Upper lobe of left lung (tissue), 4 donors: ENCODE results near the gene CCDC167.

Experiments used
- CTCF ChIP-seq, 6 experiments: fragments of 450-650 bp in 4 of 6; fragments of 200-600 bp in 2 of 6; sonication (generic) in 2 of 6; IDR thresholded peaks; one replicate each; pipeline ENCODE4 v1.5.1; 2016 to 2019; ENCODE audit warnings: antibody characterized with exemption in 6 of 6
- POLR2A ChIP-seq, 4 donors: fragments of 450-650 bp; IDR thresholded peaks; one replicate each; pipeline ENCODE4 v1.5.1; 2016 to 2017; ENCODE audit warnings: antibody characterized with exemption in 4 of 4, mild to moderate bottlenecking in 2 of 4

GRCh38 chr6:37480951-37481534, 18.6 kb downstream of the CCDC167 start:
- TF ChIP-seq CTCF (IDR thresholded peaks at IDR 0.05), result no peak
- TF ChIP-seq POLR2A (IDR thresholded peaks at IDR 0.05), result no peak
